Activated CD4-positive, alpha-beta T cell treated with anti-CD3 and anti-CD28 coated beads for 24 hours (primary cell): ENCODE results near the gene TTF1.

ENCODE experiments used
- DNase-seq, 2 donors: peaks; one replicate each; pipeline ENCODE4 v3.0.0-alpha.2; 2020; ENCODE audit warnings: low read depth in 2 of 2

Gene TTF1

GRCh38 chr9:132406554-132407122 is at the start of gene TTF1:
Gene TTF1 (minus strand): TSS chr9:132406840. CDS start chr9:132402821, 4,019 bp downstream.
- peak; percentile 86 to 88 for DNase-seq

- DNase-seq: no peak
Measured at GRCh38 chr9:132456241-132456640, 49.6 kb upstream of the TTF1 start.

GRCh38 chr9:132451276-132451675 is 44.6 kb upstream of the TTF1 start:
- DNase-seq: no peak

GRCh38 chr9:132447902-132448301 is 41.3 kb upstream of the TTF1 start:
- no peak for DNase-seq

- no peak for DNase-seq
Measured at GRCh38 chr9:132447346-132447745, 40.7 kb upstream of the TTF1 start.

- DNase-seq: no peak
Measured at GRCh38 chr9:132446887-132447286, 40.2 kb upstream of the TTF1 start.

GRCh38 chr9:132443951-132444607 is 37.4 kb upstream of the TTF1 start:
- no peak for DNase-seq

- no peak for DNase-seq
Measured at GRCh38 chr9:132441404-132441803, 34.8 kb upstream of the TTF1 start.

- DNase-seq: no peak
Measured at GRCh38 chr9:132440735-132441134, 34.1 kb upstream of the TTF1 start.

- no peak for DNase-seq
Measured at GRCh38 chr9:132439153-132439552, 32.5 kb upstream of the TTF1 start.

GRCh38 chr9:132434881-132435280 is 28.2 kb upstream of the TTF1 start:
- DNase-seq: no peak

- no peak for DNase-seq
Measured at GRCh38 chr9:132430998-132431397, 24.4 kb upstream of the TTF1 start.

- no peak for DNase-seq
Measured at GRCh38 chr9:132426639-132427414, 20.2 kb upstream of the TTF1 start.

GRCh38 chr9:132425675-132426062 is 19.0 kb upstream of the TTF1 start:
- no peak for DNase-seq

- DNase-seq: no peak
Measured at GRCh38 chr9:132424857-132425674, 18.4 kb upstream of the TTF1 start.

GRCh38 chr9:132423503-132423902 is 16.9 kb upstream of the TTF1 start:
- DNase-seq: no peak

- DNase-seq: no peak
Measured at GRCh38 chr9:132422574-132422973, 15.9 kb upstream of the TTF1 start.

- DNase-seq: no peak
Measured at GRCh38 chr9:132418726-132419363, 12.2 kb upstream of the TTF1 start.

- DNase-seq: no peak
Measured at GRCh38 chr9:132415181-132415580, 8.5 kb upstream of the TTF1 start.

GRCh38 chr9:132414731-132415130 is 8.1 kb upstream of the TTF1 start:
- no peak for DNase-seq

- DNase-seq: no peak
Measured at GRCh38 chr9:132413926-132414325, 7.3 kb upstream of the TTF1 start.

- no peak for DNase-seq
Measured at GRCh38 chr9:132412089-132412488, 5.4 kb upstream of the TTF1 start.
